Right forelimb (tissue), 1 donor: ENCODE results near the gene ADGRG6.

Experiments
- DNase-seq: peaks from one replicate; pipeline ENCODE4 v3.0.0-alpha.2; 2018

ADGRG6 gene

DNA sequence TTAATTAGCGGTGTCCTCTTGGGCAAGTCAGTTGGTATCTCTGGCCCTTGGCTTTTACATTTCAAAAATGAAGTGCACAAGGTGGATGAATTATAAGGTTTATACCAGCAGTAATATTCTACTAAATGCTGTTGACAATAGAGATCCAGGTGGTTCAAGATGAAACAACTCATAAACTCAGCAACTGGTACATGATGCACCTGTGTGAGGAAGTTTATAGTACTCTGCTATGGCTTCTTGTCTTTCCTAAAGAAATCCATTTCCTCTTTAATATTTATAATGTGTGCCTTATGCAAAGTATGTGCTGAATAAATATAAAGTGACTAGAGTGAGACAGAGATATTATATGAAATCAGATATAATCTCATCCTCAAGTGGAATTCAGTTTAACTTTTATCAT, 48.5 kb downstream of the ADGRG6 start:
- no peak for DNase-seq

DNA sequence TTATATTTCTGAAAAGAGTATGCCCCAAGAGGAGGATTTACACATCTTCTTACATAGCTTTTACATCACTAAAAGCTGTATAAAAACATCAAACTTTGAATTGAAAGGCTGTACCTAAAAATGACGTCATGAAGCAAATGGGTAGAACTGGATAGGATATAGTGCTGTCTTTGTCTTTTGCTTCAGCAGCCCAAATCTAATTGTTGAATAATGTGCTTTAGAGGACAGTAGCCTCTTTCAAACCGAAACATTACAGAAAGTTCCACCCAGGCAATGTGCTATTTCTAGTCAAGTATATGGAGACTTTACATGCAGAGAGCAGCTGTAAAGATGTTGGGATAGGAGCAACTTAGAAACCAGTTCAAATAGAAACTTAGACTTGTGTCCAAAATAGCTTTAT, 51.9 kb downstream of the ADGRG6 start:
- no peak for DNase-seq

DNA sequence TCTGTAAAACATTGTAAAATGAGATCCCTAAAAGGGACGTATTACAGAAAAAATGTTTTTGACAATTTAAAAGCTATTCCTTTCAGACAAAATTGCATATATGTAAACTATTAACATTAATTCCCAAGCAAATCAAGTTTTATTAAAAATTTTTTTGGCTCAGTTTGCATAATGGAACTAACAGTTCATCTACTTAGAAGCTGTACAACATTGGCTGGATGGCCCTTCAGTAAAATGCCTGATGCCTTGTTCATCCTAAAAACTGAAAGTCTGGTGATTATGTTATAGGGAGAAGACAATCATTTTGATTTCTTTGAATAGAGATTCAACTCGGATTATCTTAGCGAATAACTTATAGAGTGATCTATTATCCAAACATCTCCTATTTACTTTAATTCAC, 52.8 kb downstream of the ADGRG6 start:
- DNase-seq, result no peak

DNA sequence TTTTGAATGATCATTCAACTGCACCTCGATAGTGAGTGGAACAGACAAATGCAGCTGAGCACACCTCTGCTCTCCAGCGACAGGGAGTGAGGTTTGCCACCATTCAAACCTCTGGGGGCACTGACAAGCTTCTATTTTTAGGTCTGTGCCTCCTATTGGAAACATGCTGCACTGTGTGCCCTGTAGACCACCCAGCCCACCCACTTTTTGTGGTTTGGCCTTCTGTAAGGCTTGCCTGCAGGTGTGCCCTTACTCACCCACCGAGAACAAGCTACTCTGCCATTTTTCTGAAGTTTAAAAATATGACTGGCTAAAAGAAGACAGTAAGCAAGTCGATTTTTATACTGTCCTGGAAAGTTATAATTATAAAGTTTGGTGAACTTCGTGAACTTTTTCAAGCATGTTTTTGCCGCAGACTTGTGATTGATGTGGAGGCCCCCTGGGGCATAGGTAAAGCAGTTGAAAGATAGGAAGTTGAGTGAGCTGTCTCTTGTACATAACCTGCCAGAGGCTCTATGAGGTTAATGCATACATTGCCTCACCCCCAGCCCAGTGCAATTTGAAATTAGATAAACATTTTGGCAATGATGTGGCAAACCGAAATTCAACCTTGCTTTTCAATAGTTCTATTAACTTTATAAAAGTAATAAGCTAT, 53.8 kb downstream of the ADGRG6 start:
- no peak for DNase-seq

DNA sequence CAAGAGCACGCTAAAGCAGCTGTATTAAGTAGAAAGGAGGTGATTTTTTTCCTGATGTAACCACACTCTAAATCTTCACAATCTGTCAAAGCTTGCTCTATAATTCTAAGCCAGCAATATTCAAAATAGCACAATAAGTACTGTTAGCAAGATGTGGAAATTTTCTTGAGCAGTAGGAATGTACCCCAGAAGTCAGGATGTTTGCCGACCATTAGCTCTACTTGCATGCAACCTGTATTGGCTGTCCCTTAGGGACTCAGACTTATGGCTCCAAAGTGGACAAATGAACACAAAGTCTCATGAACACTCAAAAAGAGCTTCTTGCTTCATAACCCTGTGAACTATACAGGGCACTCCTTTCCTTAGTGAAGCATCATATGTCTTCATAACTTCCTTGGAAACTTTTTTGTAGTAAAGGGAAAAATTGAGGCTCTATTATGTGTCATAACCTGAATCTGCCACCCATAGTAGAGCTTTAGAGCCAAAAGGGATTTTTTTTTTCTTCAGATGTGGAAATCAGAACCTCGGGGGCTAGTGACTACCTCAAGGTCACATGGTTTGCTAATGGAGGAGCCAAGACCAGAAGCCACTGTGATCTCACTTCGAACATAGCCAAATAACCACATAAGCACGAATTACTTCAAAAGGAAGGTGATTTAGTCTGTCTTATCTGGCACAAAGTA, 54.5 kb downstream of the ADGRG6 start:
- DNase-seq, result no peak

DNA sequence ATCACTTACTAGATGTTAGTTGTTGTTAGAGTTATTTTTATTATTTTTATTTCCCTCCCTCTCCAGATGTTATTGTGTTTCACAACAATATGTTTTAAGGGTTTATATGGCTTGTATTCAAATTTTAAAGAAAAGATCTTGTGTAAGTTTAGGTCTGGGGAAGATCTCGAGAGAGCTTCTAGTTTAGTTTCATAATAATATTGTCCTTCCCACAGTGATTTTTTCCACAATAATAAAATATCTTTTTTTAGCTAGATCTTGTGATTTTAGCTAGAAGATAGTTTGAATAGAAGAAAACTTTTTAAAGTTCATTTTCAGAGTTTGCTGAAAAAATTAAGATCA, 55.0 kb downstream of the ADGRG6 start:
- no peak for DNase-seq

DNA sequence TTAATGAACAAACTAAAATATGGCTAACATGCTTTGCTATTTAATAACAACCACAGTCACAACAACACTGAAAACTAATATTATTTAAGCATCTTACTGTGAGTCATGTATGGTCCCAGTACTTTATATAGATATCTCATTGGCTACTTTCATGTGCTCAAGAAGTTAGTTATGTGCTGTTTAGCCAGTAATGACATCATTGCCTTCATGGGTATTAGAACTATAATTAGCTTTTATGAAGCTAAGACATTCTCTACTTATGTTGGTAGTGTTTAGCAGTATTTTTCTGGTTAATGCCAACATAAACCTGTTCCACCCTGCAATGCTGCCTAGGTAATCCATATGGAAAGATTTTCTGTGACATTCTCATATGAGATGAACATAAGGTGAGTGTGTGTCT, 56.1 kb downstream of the ADGRG6 start:
- no peak for DNase-seq

DNA sequence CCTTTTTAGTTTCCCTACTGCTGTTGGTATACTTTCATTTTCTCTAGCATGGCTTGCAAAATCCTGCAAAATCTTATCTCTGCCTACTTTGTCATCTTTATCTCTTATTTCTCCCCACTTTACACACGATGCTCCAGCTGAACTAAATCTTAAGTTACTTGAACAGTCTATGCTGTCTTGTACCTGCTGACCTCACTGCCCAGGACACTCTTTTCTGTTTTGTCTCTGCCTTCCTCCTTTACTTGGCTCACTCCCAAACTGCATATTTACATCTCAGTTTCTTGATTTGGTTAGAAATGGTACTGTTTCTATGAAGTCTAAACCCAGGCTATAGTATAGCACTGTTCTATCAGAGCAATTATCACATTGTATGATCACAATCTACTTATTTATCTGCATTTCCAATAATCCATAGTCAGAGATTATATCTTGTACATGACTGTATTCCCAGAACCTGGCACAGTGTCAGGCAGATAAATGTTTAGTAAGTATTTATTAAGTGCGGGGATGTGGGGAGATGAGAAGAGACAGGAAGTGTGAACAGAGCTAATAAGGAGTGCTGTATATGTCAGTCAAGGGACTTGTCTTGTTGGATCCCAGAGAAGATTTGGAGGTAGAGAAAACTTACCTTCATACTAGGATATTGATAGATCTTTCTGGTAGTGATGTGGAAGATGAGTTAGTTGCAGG, 57.6 kb downstream of the ADGRG6 start:
- DNase-seq, result no peak

DNA sequence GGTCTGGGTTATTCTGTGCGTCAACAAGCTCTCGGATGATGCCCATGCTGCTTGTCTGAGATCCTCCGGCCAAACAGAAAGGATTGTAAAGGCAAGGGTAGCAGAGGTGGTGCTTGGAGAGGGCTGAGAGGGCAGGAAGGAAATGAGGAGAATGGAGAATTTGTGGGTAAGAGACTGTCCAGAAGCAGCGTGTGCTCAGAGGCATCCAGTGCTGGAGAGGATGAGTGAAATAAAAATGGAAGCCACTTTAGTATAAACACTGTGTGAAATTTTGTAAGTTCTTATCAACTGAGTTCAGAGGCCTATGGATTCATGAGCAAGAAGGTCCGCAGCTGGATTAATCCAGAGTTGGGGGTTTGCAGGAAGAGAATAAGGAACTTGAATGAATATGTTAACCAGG, 59.5 kb downstream of the ADGRG6 start:
- DNase-seq, result no peak

DNA sequence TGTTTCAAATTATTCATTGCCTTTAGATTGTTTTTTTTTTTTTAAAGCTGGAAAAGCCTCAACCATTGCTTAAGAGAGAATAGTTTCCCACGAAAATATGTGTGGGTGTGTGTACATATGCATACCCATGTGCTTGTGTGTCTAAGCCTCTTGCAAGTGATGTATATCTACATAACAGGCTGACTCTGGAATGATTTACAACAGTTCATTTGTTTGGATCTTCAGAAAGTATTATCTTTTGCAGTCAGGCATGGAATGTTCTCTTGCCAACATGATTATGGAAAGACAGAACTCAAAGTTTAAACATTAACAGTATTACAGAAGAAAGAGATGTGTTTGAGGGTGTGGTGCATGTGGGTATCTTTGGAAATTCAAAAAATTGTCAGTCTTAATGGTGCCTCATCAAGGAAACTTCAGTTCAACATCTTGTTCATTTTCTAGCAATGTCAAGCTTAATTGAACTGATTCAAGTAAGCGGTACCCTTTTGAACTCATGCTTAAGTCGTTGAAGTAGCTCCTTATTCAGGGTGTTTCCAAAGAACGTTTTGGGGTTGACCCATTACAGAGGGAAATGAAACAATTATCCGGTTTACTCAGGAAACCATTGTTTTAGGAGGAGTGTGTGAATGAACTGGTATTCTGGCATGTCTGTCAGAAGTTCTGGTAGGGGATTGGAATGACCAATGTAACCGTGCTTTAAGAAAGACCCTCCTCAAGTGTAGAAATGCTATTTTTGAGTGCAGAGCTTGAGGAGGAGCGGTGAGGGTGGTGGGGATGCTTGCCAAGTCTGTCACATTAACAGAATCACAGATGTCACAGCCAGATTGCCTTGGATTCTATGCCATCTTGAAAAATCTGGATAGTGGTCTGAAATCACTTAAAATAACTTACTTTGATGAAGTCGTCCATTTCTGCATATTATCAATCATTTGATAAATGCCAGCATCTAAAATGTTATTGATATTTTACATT, 60.3 kb downstream of the ADGRG6 start:
- no peak for DNase-seq

DNA sequence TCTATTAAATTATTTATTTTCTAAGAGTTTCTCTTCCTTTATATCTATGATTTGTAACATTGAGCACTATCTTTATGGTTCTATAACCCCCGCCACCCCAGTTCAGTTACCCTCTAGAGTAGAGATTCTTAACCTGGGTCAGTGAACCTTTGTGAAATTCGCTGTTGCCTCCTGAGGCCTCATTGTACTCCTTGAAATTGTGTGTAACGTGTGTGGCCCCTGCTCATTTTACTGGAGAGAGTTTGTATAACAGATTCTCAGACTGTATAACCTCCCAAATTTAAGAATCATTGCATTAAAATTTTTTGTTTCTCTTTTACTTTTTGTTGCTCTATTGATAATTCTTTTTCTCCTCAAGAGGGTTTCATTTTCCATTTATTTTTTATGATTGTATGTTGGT, 65.3 kb downstream of the ADGRG6 start:
- DNase-seq, result no peak

DNA sequence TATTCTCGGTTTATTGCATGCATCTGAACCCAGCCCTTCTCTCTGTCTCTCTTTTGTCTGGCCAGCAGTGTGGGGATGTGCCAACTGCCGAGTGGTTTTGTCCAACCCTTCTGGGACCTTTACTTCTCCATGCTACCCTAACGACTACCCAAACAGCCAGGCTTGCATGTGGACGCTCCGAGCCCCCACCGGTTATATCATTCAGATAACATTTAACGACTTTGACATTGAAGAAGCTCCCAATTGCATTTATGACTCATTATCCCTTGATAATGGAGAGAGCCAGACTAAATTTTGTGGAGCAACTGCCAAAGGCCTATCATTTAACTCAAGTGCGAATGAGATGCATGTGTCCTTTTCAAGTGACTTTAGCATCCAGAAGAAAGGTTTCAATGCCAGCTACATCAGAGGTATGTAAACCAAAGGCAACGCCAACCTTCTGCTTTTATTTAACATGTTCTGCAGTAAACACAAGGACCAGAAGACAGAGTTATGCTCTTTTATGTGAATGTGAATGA, 65.8 kb downstream of the ADGRG6 start:
- no peak for DNase-seq

DNA sequence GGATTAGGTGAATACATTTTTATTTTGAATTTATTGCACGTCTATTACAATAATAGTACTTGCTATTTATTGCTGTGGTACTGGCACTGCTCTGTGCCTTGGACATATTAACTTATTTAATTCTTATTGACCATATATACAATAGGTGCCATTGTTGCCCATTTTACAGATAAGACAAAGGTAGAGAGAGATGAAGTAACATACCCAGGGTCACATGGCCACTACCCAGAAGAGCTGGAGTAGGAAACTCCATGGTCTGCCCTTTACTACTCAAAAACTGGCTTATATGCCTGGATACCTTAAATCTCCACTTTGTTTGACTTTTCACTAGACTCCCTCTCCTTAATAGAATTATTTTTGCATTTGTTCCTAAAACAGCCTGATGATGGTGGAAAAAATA, 67.5 kb downstream of the ADGRG6 start:
- no peak for DNase-seq

DNA sequence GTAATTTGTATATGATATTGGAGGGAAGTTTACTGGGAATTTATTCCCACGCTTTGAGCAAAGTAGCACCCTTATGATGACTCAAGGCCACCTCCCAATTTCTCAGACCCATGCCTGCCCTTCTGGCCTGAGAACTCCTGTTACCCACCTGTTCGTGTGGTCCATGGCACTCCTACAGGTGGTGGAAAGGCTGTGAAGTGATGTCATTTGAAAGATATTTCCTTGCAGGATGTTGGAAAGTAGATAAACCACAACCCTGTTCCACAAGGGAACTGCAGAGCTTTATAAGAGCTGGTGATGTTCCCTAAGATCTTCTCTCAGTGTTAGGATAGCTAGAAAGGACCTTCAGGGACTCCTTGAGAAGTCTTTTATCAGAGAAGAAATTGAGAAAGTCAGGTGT, 70.5 kb downstream of the ADGRG6 start:
- DNase-seq, result no peak

DNA sequence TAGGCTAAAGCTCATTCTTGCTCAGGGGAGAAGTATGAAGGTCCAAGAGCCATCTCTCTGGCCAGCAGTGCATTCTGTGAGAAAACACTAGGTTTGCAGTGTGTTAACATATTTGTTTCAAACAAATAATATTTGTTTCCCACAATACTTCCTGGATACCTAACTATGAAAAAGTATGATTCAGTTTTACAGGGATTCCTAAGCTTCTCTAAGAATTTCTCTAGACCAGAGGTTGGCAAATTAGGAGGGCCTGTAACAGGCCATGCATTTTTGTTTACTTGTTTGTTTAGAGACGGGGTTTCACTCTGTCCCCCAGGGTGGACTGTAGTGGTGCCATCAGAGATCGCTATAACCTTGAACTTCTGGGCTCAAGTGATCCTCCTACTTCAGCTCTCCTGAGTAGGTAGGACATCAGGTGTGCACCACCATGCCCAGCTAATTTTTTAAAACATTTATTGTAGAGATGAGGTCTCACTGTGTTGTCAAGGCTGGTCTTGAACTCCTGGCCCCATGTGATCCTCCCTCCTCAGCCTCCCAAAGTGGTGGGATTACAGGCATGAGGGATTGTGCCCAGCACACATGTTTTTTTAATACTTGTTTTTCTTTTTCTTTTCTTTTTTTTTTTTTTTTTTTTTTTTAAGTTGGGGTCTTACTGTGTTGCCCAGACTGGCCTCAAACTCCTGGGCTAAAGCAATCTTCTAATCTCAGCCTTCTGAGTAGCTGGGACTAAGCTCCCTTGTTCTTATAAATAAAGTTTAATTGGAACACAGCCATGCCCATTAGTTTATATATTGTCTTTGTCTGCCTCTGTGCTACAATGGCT, 71.7 kb downstream of the ADGRG6 start:
- no peak for DNase-seq

DNA sequence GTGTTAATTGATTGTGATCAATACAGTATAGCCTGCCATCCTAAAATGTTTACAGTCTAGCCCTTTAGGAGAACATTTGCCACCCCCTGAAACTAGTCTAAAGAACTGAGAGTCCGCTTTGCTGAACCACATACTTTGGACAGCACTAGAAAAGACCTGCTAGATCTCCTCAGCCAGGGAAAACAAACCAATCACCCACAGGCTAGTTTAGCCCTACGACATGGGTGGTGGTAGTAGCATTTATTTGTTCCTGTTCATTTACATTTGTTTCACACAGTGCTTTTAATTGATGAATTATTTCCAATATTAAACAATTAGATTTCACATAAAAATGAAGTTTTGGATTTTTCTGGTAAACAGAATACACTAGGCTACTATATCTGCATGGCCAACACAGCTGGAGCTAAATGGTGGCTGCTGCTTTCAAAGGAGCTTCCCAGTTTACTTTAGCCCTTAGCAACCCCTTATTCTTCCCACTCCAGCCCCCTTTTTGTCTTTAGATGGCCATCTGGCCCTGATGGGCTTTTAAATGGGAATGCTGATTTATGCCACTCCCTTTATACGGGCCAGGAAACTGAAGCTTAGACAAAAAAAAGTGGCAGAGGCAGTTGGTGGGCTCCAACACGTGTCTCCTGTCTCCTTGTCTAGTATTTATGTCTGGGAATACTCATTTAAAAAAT, 72.4 kb downstream of the ADGRG6 start:
- DNase-seq, result no peak

DNA sequence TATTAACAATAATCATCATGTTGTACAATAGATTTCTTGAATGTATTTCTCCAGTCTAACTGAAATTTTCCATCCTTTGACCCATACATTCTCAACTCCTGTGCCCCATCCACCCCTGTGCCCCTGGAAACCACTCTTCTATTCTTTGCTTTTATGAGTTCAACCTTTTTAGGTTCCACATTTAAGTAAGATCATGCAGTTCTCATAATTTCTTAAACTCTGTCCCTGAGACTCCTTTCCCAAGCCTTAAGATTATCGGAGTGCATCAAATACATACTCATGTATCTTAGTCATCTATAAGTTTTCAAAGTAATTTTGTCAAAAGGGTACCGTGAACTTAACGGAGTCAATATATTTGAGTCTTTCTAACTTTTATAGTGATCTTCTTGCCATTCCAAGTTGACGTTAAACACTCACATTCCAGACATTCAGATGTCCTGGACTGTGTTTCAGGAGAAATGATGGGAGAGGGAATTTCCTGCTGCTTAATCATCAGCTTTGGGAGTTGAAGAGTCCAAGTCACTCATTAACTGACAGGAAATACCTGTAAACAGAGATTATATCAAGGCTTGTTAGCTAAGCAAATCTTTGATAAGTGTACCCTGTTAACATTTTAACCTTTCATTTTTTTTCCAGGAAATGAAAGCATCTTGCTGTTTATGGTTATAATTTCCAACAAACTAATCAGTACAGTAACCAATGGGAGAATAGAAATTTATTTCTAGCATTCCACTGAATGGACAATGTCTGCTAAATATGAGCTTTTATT, 73.3 kb downstream of the ADGRG6 start:
- DNase-seq, result no peak

DNA sequence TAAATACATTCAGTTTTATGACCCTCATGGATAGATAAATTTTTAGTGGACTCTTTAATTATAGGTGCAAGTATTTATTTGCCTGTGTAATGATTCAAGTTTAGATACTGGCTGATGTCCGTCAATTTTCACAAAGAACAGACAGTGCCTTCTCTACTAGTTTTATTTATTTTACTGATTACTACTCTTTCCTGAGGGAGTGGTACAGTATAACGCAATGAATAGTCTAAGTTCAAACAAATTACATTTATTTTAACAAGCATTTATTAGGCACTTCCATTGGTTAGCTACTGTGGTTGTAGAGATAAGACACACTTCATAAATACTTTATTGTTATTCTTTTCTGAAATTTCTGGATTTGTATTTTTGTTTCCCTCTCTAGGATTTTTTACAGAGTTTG, 74.3 kb downstream of the ADGRG6 start:
- no peak for DNase-seq

DNA sequence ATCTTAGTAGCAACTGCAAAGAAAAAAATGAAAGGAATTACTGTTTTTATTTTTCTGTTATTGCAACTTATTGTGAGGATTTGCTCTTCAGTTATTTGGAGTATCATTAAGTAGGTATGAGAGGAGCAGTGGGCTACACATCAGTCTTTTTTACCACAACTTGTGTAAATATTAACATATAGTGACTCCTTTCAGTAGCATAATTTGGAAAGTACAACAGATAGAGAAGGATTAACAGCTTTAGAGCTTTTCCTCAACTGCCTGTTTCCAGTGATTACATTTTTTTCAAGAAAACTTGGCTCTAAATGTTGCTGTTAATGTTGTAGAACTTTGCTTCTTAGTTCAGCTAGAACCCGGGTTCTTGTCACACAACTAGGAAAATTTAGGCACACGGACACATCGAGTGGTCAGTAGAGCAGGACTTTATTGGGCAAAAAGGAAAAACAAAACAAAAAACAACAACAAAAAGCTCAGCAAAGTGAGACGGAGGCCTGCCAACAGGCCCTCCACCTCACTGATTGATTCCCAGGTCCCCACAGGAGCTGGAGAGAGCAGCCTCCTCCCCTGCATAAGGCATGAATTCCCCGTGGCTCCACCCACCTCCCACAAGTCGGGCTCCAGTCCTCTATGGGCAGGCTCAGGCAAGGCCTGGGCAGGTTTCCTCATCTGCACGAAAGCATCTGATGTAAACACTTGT, 75.1 kb downstream of the ADGRG6 start:
- DNase-seq, result no peak

DNA sequence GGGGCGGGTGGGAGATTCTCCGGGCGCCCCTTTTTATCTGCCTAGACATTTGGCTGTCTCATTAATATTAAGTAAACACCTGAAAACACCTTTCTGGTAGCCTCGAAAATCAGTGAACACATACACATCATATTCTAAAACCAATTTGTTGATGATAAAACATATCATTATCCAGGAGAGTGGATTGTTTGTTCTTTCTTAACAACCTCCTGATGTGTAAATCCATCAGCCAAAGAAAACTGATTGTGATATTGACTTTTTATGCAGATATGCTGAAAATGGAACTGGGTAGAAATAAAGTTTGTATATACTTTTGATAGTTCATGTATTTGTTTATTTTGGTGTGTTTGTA, 75.7 kb downstream of the ADGRG6 start:
- no peak for DNase-seq
